WTC11 (cell line): ENCODE measurements around the gene RUNX2. TPM values are rescaled to one million over a fixed set of nuclear protein-coding genes. Genes with fewer than 3 reads are reported as not detected.

Experiments
- ATAC-seq: fragments of 200-7000 bp; cut with Tn5 transposase; 2 replicates; pipeline ENCODE4 v1.10.0; 2021; ENCODE audit warnings: mild to moderate bottlenecking, moderate library complexity
- CTCF ChIA-PET: fragments of 300-600 bp; sonication (Branson Sonifier 250); formaldehyde crosslinking; loops from one replicate; lab custom pipeline; 2021; ENCODE audit warnings: antibody characterized with exemption; lab: Charles Lee
- POLR2A ChIA-PET: fragments of 350-600 bp; sonication (Branson Sonifier 250); formaldehyde crosslinking; loops from one replicate; lab custom pipeline; 2021; ENCODE audit warnings: antibody characterized with exemption; lab: Charles Lee
- DNase-seq: peaks from one replicate; pipeline ENCODE4 v3.0.0; 2021; ENCODE audit warnings: low spot score
- H3K27ac Mint-ChIP-seq: 2 replicates; pipeline ENCODE4 v1.8.0; 2021; ENCODE audit warnings: mixed read lengths
- H3K27me3 Mint-ChIP-seq: 2 replicates; pipeline ENCODE4 v1.8.0; 2021; ENCODE audit warnings: low read depth, mild to moderate bottlenecking, moderate library complexity, mixed read lengths
- H3K36me3 Mint-ChIP-seq: 2 replicates; pipeline ENCODE4 v1.8.0; 2021; ENCODE audit warnings: mixed read lengths
- H3K4me1 Mint-ChIP-seq: 2 replicates; pipeline ENCODE4 v1.8.0; 2022; ENCODE audit warnings: mixed read lengths
- H3K4me3 Mint-ChIP-seq: 2 replicates; pipeline ENCODE4 v1.8.0; 2021; ENCODE audit warnings: mild to moderate bottlenecking, moderate library complexity, mixed read lengths
- H3K9me3 Mint-ChIP-seq: 2 replicates; pipeline ENCODE4 v1.8.0; 2021; ENCODE audit warnings: mixed read lengths
- ATF1 ChIP-seq: sonication (generic); formaldehyde crosslinking; IDR thresholded peaks from 2 replicates; pipeline ENCODE4 v1.8.1; 2023; ENCODE audit warnings: mild to moderate bottlenecking, moderate library complexity, missing genetic modification reagents
- CREM ChIP-seq: sonication (generic); formaldehyde crosslinking; IDR thresholded peaks from 2 replicates; pipeline ENCODE4 v1.8.1; 2022; ENCODE audit warnings: mild to moderate bottlenecking, missing genetic modification reagents, moderate library complexity
- CTCF ChIP-seq: fragments of 200-600 bp; IDR thresholded peaks from 2 replicates; pipeline ENCODE4 v1.8.0; 2022; ENCODE audit warnings: antibody characterized with exemption
- EMX1 ChIP-seq: fragments of 250-450 bp; sonication (Bioruptor Pico); IDR thresholded peaks from 2 replicates; pipeline ENCODE4 v1.8.0; 2021; ENCODE audit warnings: mild to moderate bottlenecking
- HMGXB4 ChIP-seq: sonication (generic); formaldehyde crosslinking; IDR thresholded peaks from 2 replicates; pipeline ENCODE4 v1.8.1; 2023; ENCODE audit warnings: mild to moderate bottlenecking, moderate library complexity, missing genetic modification reagents
- MXD4 ChIP-seq: fragments of 250-450 bp; sonication (Bioruptor Pico); IDR thresholded peaks from 2 replicates; pipeline ENCODE4 v1.8.0; 2021; ENCODE audit warnings: mild to moderate bottlenecking, moderate library complexity, borderline replicate concordance
- NFYB ChIP-seq: sonication (generic); formaldehyde crosslinking; conservative IDR thresholded peaks from 2 replicates; pipeline ENCODE4 v1.8.0; 2022; ENCODE audit warnings: low read depth, missing genetic modification reagents
- NR2C2 ChIP-seq: sonication (generic); formaldehyde crosslinking; IDR thresholded peaks from 2 replicates; pipeline ENCODE4 v1.8.0; 2022; ENCODE audit warnings: mild to moderate bottlenecking, missing genetic modification reagents
- TEAD4 ChIP-seq: sonication (generic); formaldehyde crosslinking; IDR thresholded peaks from 2 replicates; pipeline ENCODE4 v1.8.0; 2022; ENCODE audit warnings: mild to moderate bottlenecking, missing genetic modification reagents
- ZBTB43 ChIP-seq: sonication (generic); formaldehyde crosslinking; IDR thresholded peaks from 2 replicates; pipeline ENCODE4 v1.8.1; 2023; ENCODE audit warnings: mild to moderate bottlenecking, missing genetic modification reagents
- ZNF121 ChIP-seq: sonication (generic); formaldehyde crosslinking; IDR thresholded peaks from 2 replicates; pipeline ENCODE4 v1.8.0; 2023; ENCODE audit warnings: missing genetic modification reagents
- ZNF423 ChIP-seq: fragments of 250-450 bp; sonication (Bioruptor Pico); IDR thresholded peaks from 2 replicates; pipeline ENCODE4 v2.1.2; 2022; ENCODE audit warnings: mild to moderate bottlenecking, moderate library complexity
- ZNF532 ChIP-seq: fragments of 250-450 bp; sonication (Bioruptor Pico); IDR thresholded peaks from 2 replicates; pipeline ENCODE4 v1.9.0; 2021; ENCODE audit warnings: mild to moderate bottlenecking, borderline replicate concordance
- ZNF671 ChIP-seq: fragments of 250-450 bp; sonication (Bioruptor Pico); IDR thresholded peaks from 2 replicates; pipeline ENCODE4 v1.8.0; 2021; ENCODE audit warnings: mild to moderate bottlenecking
- total RNA-seq: library from RNA; stranded (reverse); gene quantifications from 3 replicates; pipeline ENCODE4 v1.2.3, GENCODE V29; 2021

RUNX2 gene
- total RNA-seq, 1 experiment from 2014 or later = 0.28 TPM

GRCh38 chr6:45398075-45398813 is 70.1 kb downstream of the RUNX2 start (continued):
- TF ChIP-seq CTCF (no peak), ZNF671 (CRISPR knock-in tag) (no peak), NFYB (CRISPR knock-in tag) (no peak), CREM (CRISPR knock-in tag) (no peak)

GRCh38 chr6:45400021-45400420 is 71.9 kb downstream of the RUNX2 start:
- ChIA-PET CTCF (no interaction called here), POLR2A (no interaction called here)
- no peaks in the 10 kb centered on the region for H3K4me1 Mint-ChIP-seq
- DNase-seq = no peak
- no peak for ATAC-seq
- H3K36me3 Mint-ChIP-seq = no peaks in the 10 kb centered on the region
- H3K27me3 Mint-ChIP-seq = no peaks in the 10 kb centered on the region
- H3K4me3 Mint-ChIP-seq = no peak overlapping the region
- no peaks in the 10 kb centered on the region for H3K9me3 Mint-ChIP-seq
- TF ChIP-seq ZNF121 (CRISPR knock-in tag) (no peak), EMX1 (CRISPR knock-in tag) (no peak), TEAD4 (CRISPR knock-in tag) (no peak)
- H3K27ac Mint-ChIP-seq = no peak overlapping the region

GRCh38 chr6:45411959-45412358 is 83.8 kb downstream of the RUNX2 start:
- DNase-seq (no peak), ATAC-seq (no peak)
- Mint-ChIP-seq H3K27ac (no peak overlapping the region), H3K36me3 (no peaks in the 10 kb centered on the region), H3K27me3 (peaks cover 14% of the 10 kb centered on the region), H3K4me1 (peaks cover 4% of the 10 kb centered on the region; the same call in 1 of the 2 replicates), H3K4me3 (no peak overlapping the region), H3K9me3 (no peaks in the 10 kb centered on the region)
- ChIA-PET POLR2A (no interaction called here), CTCF (interaction anchor here (0.6 kb wide), 1 partner anchor 782 kb away, joined by 4 read pairs; no protein-coding TSS in a partner anchor)
- TF ChIP-seq ZBTB43 = no peak
- TF ChIP-seq NFYB (CRISPR knock-in tag) = no peak
- TF ChIP-seq MXD4 = no peak
- TF ChIP-seq, all 79 proteins: peak for 0

- POLR2A ChIA-PET = no interaction called here
- no peak for ATAC-seq
- Mint-ChIP-seq H3K27me3 (peaks cover 47% of the 10 kb centered on the region), H3K36me3 (no peaks in the 10 kb centered on the region)
- peak; percentile 13 for DNase-seq
- TF ChIP-seq ZNF423 (CRISPR knock-in tag) (no peak), HMGXB4 (CRISPR knock-in tag) (no peak)
- TF ChIP-seq, all 79 proteins: peak for 0
- CTCF ChIA-PET = no interaction called here
- Mint-ChIP-seq H3K4me1 (peaks cover 16% of the 10 kb centered on the region), H3K9me3 (no peaks in the 10 kb centered on the region), H3K4me3 (no peak overlapping the region), H3K27ac (no peak overlapping the region)
Observed at GRCh38 chr6:45415315-45415714, 87.2 kb downstream of the RUNX2 start.

- no peak overlapping the region for H3K27ac Mint-ChIP-seq
- no peak for ATAC-seq
- peaks cover 23% of the 10 kb centered on the region for H3K4me1 Mint-ChIP-seq
- no peak for DNase-seq
- no peak overlapping the region for H3K4me3 Mint-ChIP-seq
- ChIA-PET POLR2A (no interaction called here), CTCF (no interaction called here)
- H3K36me3 Mint-ChIP-seq = no peaks in the 10 kb centered on the region
- peaks cover 54% of the 10 kb centered on the region for H3K27me3 Mint-ChIP-seq
- H3K9me3 Mint-ChIP-seq = no peaks in the 10 kb centered on the region
- TF ChIP-seq EMX1 (CRISPR knock-in tag) (no peak), ZNF532 (CRISPR knock-in tag) (no peak), ATF1 (CRISPR knock-in tag) (no peak), NR2C2 (CRISPR knock-in tag) (no peak)
Observed at GRCh38 chr6:45415788-45416518, 87.8 kb downstream of the RUNX2 start.
